HG03095 (cell line): ENCODE data around the gene EGFLAM.
"Not testable (repeated sequence)": the region's sequence is repeated elsewhere in the genome, so short reads cannot be mapped to it uniquely, and the experiment has no call there.

Source experiments
- ATAC-seq: cut with Tn5 transposase; IDR thresholded peaks from one replicate; pipeline ENCODE4 v1.9.1; 2021; ENCODE audit warnings: moderate library complexity; ENCODE audit not compliant: unreplicated experiment

EGFLAM gene

GRCh38 chr5:38323645-38324295, 65.4 kb downstream of the EGFLAM start:
- no peak for ATAC-seq

DNA sequence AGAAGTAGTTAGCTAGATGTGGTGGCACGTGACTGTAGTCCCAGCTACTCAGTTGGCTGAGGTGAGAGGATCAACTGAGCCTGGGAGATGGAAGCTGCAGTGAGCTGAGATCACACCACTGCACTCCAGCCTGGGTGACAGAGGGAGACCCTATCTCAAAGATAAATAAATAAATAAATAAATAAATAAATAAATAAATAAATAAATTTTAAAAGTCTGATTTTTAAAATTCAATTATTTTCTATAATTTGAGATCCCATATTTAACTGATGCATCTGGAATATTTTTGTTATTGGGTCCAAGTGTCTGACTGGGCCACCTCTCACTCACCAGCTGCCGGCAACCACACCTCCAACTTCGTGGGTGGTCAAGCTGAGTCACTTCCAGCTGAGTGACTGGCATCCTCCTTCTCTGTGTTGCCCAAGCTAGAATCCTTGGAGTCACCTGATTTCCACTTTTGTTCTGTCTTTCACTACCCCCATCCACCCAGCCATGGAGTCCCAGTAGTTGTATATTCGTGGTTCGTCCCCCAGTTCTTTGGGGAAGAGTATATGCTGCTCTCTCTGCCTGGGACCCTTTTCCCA, 70.9 kb downstream of the EGFLAM start:
- ATAC-seq, result no peak

- ATAC-seq, result no peak
Measured at GRCh38 chr5:38330207-38330606, 71.8 kb downstream of the EGFLAM start.

DNA sequence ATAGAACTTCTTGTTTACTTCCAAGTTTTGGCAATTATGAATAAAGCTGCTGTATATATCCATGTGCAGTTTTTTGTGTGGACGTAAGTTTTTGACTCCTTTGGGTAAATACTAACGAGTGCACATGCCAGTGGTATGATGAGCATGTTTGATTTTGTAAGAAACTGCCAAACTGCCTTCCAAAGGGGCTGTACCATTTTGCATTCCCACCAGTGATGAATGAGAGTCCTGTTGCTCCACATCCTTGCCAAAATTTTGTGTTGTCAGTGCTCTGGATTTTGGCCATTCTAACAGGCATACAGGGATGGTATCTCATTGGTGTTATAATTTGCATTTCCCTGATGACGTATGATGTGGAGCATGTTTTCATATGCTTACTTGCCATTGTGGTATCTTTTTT, 73.5 kb downstream of the EGFLAM start:
- no peak for ATAC-seq

DNA sequence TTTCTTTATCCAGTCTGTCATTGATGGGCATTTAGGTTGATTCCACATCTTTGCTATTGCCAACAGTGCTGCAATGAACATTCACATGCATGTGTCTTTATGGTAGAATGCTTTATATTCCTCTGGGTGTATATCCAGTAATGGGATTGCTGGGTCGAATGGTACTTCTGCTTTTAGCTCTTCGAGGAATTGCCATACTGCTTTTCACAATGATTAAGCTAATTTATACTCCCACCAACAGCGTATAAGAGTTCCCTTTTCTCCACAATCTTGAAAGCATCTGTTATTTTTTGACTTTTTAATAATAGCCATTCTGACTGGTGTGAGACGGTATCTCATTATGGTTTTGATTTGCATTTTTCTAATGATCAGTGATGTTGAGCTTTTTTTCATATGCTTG, 74.8 kb downstream of the EGFLAM start:
- not testable (repeated sequence) for ATAC-seq

DNA sequence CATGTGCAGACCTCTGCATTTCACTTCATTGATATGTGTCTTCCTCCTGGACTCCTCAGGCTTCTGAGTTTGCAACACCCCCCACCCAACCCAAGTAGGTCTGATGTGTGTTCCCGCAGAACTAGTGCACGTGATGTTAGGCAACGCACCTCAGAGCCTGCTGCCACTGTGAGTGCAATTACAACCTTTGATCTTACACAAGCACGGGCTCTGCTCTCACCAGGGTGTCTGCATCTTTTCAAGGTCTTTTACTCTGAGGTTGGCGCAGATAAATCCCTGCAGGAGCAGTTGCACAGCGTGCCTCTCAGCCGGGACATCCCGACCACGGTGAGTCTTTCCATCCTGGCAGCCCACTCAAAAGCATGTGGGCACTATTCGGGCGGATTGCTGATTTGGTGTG, 80.1 kb downstream of the EGFLAM start:
- no peak for ATAC-seq

- ATAC-seq, result no peak
Measured at GRCh38 chr5:38339446-38339845, 81.1 kb downstream of the EGFLAM start.

DNA sequence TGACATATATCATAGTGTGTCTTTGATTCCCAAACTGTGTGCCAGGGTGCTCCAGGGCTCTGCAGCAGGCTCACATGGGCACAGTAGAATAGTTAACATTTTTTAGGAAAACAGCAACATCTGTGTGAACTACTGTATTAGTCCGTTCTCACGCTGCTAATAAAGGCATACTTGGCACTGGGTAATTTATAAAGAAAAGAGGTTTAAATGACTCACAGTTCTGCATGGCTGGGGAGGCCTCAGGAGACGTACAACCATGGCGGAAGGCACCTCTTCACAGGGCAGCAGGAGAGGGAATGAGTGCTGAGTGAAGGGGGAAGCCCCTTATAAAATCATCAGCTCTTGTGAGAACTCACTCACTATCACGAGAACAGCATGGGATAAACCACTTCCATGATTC, 82.7 kb downstream of the EGFLAM start:
- ATAC-seq, result no peak

DNA sequence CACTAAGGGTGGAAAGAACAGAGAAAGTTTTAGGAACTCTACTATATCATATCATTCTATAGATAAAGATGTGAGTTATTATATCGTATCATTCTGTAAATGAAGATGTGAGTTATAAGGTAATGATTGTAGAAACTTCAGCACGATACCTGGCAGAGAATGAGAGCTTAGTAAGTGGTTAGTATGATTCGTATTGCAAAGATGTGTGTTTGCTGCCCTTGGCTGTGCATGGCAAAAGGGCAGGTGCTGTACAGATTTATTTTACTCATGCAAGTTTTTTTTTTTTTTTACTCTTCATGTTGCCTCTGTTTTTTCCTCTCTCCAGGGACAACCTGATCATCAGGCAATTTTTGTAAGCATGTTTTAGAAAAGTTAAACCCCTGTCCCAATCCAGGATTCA, 83.3 kb downstream of the EGFLAM start:
- ATAC-seq, result no peak

GRCh38 chr5:38342261-38342660, 83.9 kb downstream of the EGFLAM start:
- no peak for ATAC-seq

- no peak for ATAC-seq
Measured at GRCh38 chr5:38344891-38345290, 86.5 kb downstream of the EGFLAM start.

GRCh38 chr5:38346593-38346992, 88.2 kb downstream of the EGFLAM start:
- no peak for ATAC-seq

DNA sequence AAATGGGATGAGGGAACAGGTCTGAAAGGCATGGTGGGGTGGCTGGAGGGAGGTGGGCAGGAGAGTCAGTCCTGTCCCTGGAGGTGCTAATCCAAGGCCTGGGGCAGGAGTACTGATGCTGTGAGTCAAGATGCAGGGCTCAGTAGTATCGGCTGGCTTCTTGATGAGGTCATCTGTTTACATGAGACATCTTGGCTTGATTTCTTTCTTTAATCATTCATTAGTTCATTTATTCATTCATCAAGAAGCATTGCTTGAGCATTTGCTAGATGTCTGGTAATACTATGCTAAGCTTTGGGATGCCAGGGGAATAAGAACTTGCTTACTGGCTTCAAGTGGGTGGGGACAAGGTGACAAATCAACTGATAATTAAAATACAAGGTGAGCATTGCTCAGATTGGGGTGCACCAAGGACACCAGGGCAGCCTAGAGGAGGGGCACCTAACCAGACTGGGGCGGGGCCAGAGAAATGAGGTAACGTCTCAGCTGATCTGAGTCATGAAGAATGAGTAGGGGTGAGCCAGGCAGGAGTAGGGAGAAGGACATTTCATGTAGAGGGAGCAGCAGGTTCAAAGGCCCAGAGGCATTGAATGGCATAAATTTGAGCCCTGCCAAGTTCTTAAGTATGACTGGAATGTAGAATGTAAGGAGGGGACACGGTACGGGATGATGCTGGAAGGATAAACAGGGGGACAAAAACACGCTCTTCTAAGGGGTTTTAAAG, 88.8 kb downstream of the EGFLAM start:
- ATAC-seq, result no peak

DNA sequence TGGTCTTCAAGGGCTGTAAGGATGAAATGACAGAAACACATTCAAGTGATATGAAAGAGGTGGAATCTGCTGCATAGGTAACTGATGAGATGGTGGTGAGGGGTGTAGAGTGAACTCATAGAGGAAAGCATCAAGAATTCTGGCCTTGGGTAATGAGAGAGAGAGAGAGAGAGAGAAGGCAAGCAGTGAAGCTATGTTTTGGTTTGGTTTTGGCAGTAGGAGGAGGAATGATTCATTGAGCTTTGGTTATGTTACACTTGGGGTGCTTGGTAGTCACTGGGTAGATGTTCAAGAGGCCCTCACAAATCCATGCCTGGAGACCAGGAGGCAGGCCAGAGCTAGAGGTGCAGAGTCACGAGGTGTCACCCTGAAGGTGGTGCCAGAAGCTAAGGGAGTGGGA, 89.5 kb downstream of the EGFLAM start:
- ATAC-seq, result no peak

DNA sequence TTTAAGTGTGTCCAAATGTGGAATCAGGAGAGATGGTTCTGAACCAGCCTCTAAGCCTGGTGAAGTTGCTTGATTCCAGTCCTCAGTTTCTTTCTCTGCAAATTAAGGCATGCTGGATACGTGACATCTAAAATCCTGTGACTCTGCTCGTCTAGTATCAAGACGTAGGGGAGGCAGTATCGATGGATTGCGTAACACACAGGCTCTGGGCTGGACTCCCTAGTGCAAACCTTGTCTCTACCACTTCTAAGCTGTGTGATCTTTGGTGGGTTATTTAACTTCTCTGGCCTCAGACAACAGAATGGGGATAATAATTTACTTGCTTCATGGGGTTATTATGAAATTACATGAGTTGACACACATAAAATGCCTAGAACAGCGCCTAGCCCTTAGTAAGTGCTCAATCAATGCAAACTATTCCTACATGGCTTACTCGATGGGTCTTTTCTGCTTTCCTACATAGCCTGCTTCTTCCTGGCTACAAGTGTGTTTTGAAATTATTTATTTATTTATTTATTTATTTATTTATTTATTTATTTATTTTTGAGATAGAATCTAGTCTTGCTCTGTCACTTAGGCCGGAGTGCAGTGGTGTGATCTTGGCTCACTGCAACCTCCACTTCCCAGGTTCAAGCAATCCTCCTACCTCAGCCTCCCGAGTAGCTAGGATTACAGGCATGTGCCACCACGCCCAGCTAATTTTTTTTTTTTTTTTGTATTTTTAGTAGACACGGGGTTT, 102.1 kb downstream of the EGFLAM start:
- no peak for ATAC-seq

GRCh38 chr5:38362713-38363112, 104.4 kb downstream of the EGFLAM start:
- no peak for ATAC-seq

GRCh38 chr5:38364825-38365224, 106.5 kb downstream of the EGFLAM start:
- ATAC-seq, result no peak

DNA sequence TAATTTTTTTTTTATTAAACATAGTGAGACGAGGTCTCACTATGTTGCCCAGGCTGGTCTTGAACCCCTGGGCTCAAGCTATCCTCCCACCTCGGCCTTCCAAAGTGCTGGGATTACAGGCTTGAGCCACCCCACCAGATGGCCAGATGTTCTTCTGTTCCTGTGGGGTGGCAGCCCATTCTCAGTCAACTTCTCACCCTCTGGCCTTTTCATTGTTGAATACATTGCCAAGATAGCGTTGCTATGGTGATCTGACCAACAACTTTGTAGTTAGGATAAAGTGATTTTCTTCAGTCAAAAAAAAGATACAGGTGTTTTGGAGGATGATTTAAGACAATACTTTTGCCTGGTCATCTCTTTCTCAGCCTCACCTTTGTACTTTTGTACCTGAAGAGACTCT, 109.1 kb downstream of the EGFLAM start:
- ATAC-seq, result no peak

DNA sequence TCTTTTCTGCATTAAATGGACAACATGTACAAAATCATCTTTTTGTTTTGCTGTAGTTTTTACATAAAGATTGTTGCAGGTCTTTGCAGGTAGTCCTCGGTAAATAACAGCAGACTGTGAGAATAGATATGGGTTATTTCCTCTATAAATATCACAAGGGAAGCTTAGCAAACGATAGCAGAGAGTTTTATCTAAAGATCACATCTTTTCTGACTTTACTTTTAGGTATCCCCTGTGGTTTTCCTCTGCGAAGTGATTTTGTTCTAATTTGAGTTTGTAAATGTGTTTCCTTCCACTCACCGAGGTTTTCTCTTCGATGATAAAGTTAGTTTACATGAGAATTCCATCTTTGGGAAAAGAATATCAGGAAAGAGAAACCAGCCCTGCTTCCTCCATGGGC, 109.6 kb downstream of the EGFLAM start:
- no peak for ATAC-seq

DNA sequence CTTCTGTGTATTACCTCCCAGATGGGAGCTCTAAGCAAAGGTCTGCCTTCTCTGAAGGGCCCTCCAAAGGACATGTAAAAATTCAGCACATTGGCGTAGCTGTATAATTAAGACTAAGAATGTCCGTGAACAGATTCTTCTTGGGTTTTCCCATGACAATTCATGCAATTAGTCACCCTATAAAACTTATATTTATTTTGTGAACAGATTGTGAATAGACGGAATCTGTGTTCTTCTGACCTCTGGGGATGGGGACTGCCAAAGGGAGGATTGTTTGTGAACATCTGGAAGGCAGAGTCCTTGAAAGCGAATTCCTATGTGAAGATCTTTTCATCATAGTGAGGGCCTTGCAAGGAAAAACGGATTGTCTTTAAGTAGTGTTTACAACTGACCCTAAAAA, 111.3 kb downstream of the EGFLAM start:
- no peak for ATAC-seq

GRCh38 chr5:38370358-38371100, 112.2 kb downstream of the EGFLAM start:
- no peak for ATAC-seq
